HCT116 (cell line): ENCODE measurements around the gene PLEKHA6. TPM values are rescaled to one million over a fixed set of nuclear protein-coding genes. Genes with fewer than 3 reads are reported as not detected.

Experiments
- ATAC-seq: fragments of 200-7000 bp; cut with Tn5 transposase; 2 replicates; pipeline ENCODE4 v1.9.1; 2020; ENCODE audit warnings: mild to moderate bottlenecking, moderate library complexity
- BruUV-seq: library from RNA; stranded (reverse); fragments of 400-500 nt; replicated peaks from 2 replicates; lab custom pipeline; 2021; lab: Mats Ljungman, UMichigan
- CTCF ChIA-PET: fragments of 300-600 bp; sonication (Branson Sonifier 250); formaldehyde crosslinking; loops from one replicate; lab custom pipeline; 2021; ENCODE audit warnings: antibody characterized with exemption; lab: Charles Lee
- POLR2A ChIA-PET: fragments of 300-600, 350-600 bp; sonication (Branson Sonifier 250); formaldehyde crosslinking; loops from one replicate; lab custom pipeline; 2021; ENCODE audit warnings: antibody characterized with exemption; lab: Charles Lee
- RAD21 ChIA-PET, 2 experiments: fragments of 300-600 bp; sonication (Branson Sonifier 250); formaldehyde crosslinking; loops; one replicate each; lab custom pipeline; 2023; ENCODE audit warnings: low total read pairs in 2 of 2; ENCODE audit not compliant: uncharacterized antibody in 2 of 2, unreplicated experiment in 2 of 2, low non-redundant PET in 1 of 2; lab: Charles Lee
- DNase-seq: peaks from one replicate; pipeline ENCODE4 v3.0.0-alpha.2; 2010; ENCODE audit warnings: low read depth, low spot score
- H2AFZ ChIP-seq: fragments of 200-600 bp; shearing (Covaris generic), sonication (generic); 2 replicates; pipeline ENCODE4 v1.6.1; 2017; ENCODE audit warnings: low read depth, mixed run types, mixed read lengths, antibody characterized with exemption, low read length; ENCODE audit not compliant: poor library complexity, severe bottlenecking
- H3K27ac ChIP-seq: 2 replicates; pipeline ENCODE4 v1.5.1; 2012; ENCODE audit warnings: low read depth, low read length
- H3K27me3 ChIP-seq: fragments of 200-600 bp; sonication (generic); 2 replicates; pipeline ENCODE4 v1.6.1; 2016; ENCODE audit warnings: mixed run types, low read length, mixed read lengths; ENCODE audit not compliant: insufficient read depth
- H3K36me3 ChIP-seq, 2 experiments: fragments of 200-500 bp in 1 of 2; fragments of 200-600 bp in 1 of 2; sonication (Bioruptor generic) in 1 of 2; sonication (generic) in 1 of 2; 2 replicates each; pipeline versions ENCODE4 v1.5.1 to v1.6.1; 2014 to 2016; ENCODE audit warnings: low read length in 2 of 2, inconsistent platforms in 1 of 2, mixed read lengths in 1 of 2, mixed run types in 1 of 2; ENCODE audit not compliant: insufficient read depth in 2 of 2, control insufficient read depth in 1 of 2
- H3K4me1 ChIP-seq, 2 experiments: fragments of 200-600 bp in 1 of 2; sonication (generic) in 1 of 2; 2 replicates each; pipeline versions ENCODE4 v1.5.1 to v1.6.1; 2012 to 2017; ENCODE audit warnings: low read length in 2 of 2, inconsistent platforms in 1 of 2, mild to moderate bottlenecking in 1 of 2, mixed read lengths in 1 of 2, mixed run types in 1 of 2, moderate library complexity in 1 of 2; ENCODE audit not compliant: insufficient read depth in 2 of 2, control insufficient read depth in 1 of 2
- H3K4me2 ChIP-seq: fragments of 200-600 bp; sonication (generic); 2 replicates; pipeline ENCODE4 v1.6.1; 2017; ENCODE audit warnings: mixed run types, low read length, mixed read lengths
- H3K4me3 ChIP-seq, 2 experiments: fragments of 200-600 bp in 1 of 2; sonication (generic) in 1 of 2; replicated peaks in 1 of 2; 2 replicates each; pipeline ENCODE4 v1.5.1; 2011 to 2016; ENCODE audit warnings: low read length in 2 of 2, control low read depth in 1 of 2, low read depth in 1 of 2, mild to moderate bottlenecking in 1 of 2, mixed read lengths in 1 of 2, mixed run types in 1 of 2
- H3K79me2 ChIP-seq: fragments of 200-600 bp; sonication (generic); 2 replicates; pipeline ENCODE4 v1.6.1; 2017; ENCODE audit warnings: mild to moderate bottlenecking, mixed run types, low read length, moderate library complexity, mixed read lengths; ENCODE audit not compliant: insufficient read depth
- H3K9ac ChIP-seq: fragments of 200-600 bp; sonication (generic); 2 replicates; pipeline ENCODE4 v1.6.1; 2016; ENCODE audit warnings: low read length, mixed read lengths
- H3K9me2 ChIP-seq: fragments of 200-600 bp; sonication (generic), shearing (Covaris generic); 2 replicates; pipeline ENCODE4 v1.6.1; 2017; ENCODE audit warnings: mixed run types, mild to moderate bottlenecking, moderate library complexity; ENCODE audit not compliant: insufficient read depth
- H3K9me3 ChIP-seq, 2 experiments: fragments of 200-500 bp in 1 of 2; fragments of 200-600 bp in 1 of 2; sonication (Bioruptor generic) in 1 of 2; sonication (generic) in 1 of 2; 2 replicates each; pipeline ENCODE4 v1.6.1; 2014 to 2017; ENCODE audit warnings: low read length in 2 of 2, mixed read lengths in 2 of 2, inconsistent platforms in 1 of 2, low read depth in 1 of 2, mild to moderate bottlenecking in 1 of 2, mixed run types in 1 of 2, moderate library complexity in 1 of 2; ENCODE audit not compliant: control insufficient read depth in 1 of 2, insufficient read depth in 1 of 2
- H4K20me1 ChIP-seq: fragments of 200-600 bp; sonication (generic), shearing (Covaris generic); 2 replicates; pipeline ENCODE4 v1.6.1; 2017; ENCODE audit warnings: mixed run types, mild to moderate bottlenecking, moderate library complexity; ENCODE audit not compliant: insufficient read depth
- CEBPB ChIP-seq: IDR thresholded peaks from 2 replicates; pipeline ENCODE4 v1.6.1; 2012; ENCODE audit warnings: low read depth
- EGR1 ChIP-seq: IDR thresholded peaks from 2 replicates; pipeline ENCODE4 v1.6.1; 2012; ENCODE audit warnings: low read depth
- ELF1 ChIP-seq: IDR thresholded peaks from 2 replicates; pipeline ENCODE4 v1.6.1; 2012; ENCODE audit warnings: low read depth, borderline replicate concordance
- EZH2 ChIP-seq: fragments of 200-600 bp; sonication (generic); IDR thresholded peaks from 2 replicates; pipeline ENCODE4 v1.6.1; 2017; ENCODE audit warnings: antibody characterized with exemption, mixed run types
- EZH2phosphoT487 ChIP-seq: fragments of 200-600 bp; IDR thresholded peaks from 2 replicates; pipeline ENCODE4 v1.6.1; 2018; ENCODE audit warnings: antibody characterized with exemption, borderline replicate concordance
- FOSL1 ChIP-seq: IDR thresholded peaks from 2 replicates; pipeline ENCODE4 v1.6.1; 2012; ENCODE audit warnings: low read depth
- JUND ChIP-seq: IDR thresholded peaks from 2 replicates; pipeline ENCODE4 v1.6.1; 2012
- MAX ChIP-seq: IDR thresholded peaks from 2 replicates; pipeline ENCODE4 v1.6.1; 2012
- POLR2A ChIP-seq: IDR thresholded peaks from 2 replicates; pipeline ENCODE4 v1.7.0; 2011; ENCODE audit warnings: borderline replicate concordance; ENCODE audit not compliant: insufficient read depth, insufficient read length; ENCODE audit errors: extremely low read depth
- RAD21 ChIP-seq: IDR thresholded peaks from 2 replicates; pipeline ENCODE4 v1.6.1; 2012; ENCODE audit warnings: low read depth, mild to moderate bottlenecking
- TCF7L2 ChIP-seq: IDR thresholded peaks from 2 replicates; pipeline ENCODE4 v1.7.0; 2011; ENCODE audit warnings: borderline replicate concordance, inconsistent platforms; ENCODE audit not compliant: insufficient read depth, insufficient read length; ENCODE audit errors: extremely low read depth
- YY1 ChIP-seq: IDR thresholded peaks from 2 replicates; pipeline ENCODE4 v1.6.1; 2011; ENCODE audit warnings: low read length, low read depth, moderate library complexity, mild to moderate bottlenecking; ENCODE audit not compliant: insufficient replicate concordance; ENCODE audit errors: extremely low read depth
- ZBTB33 ChIP-seq: IDR thresholded peaks from 2 replicates; pipeline ENCODE4 v1.6.1; 2011; ENCODE audit warnings: mild to moderate bottlenecking, low read length, moderate library complexity; ENCODE audit not compliant: insufficient replicate concordance; ENCODE audit errors: extremely low read depth
- intact Hi-C: fragments of 100-400 bp; cut with micrococcal nuclease; formaldehyde crosslinking; loops from 2 replicates; pipeline ENCODE4 v1.10.0; 2022
- total RNA-seq: library from RNA; stranded (reverse); gene quantifications from one replicate; pipeline ENCODE4 v1.2.1, GENCODE V29; 2021; ENCODE audit not compliant: unreplicated experiment

PLEKHA6 gene
- total RNA-seq, 1 experiment from 2014 or later: 13.1 TPM

- H2AFZ ChIP-seq: no peak overlapping the region
- peaks cover 19 to 43% of the 10 kb centered on the region in 2 experiments for H3K4me1 ChIP-seq
- RAD21 ChIA-PET: no interaction called here
- POLR2A ChIA-PET: no interaction called here
- TF ChIP-seq EZH2phosphoT487 (no peak), POLR2A (no peak), TCF7L2 (no peak), FOSL1 (no peak), MAX (no peak), RAD21 (no peak), EGR1 (no peak), CEBPB (no peak), YY1 (no peak), ELF1 (no peak)
- no peak overlapping the region for H3K4me3 ChIP-seq
- no peaks in the 10 kb centered on the region for H4K20me1 ChIP-seq
- ATAC-seq: no peak
- no peaks in the 10 kb centered on the region for H3K9me3 ChIP-seq
- H3K9me2 ChIP-seq: no peaks in the 10 kb centered on the region
- intact Hi-C loops: no loop called here
- H3K4me2 ChIP-seq: no peak overlapping the region
- no peaks in the 10 kb centered on the region for H3K79me2 ChIP-seq
- H3K27me3 ChIP-seq: no peaks in the 10 kb centered on the region
- CTCF ChIA-PET: interaction anchor here (1.0 kb wide), 1 partner anchor 115 kb away, joined by 3 read pairs; no protein-coding TSS in a partner anchor
- BruUV-seq: no TSS peak
- H3K36me3 ChIP-seq: no peaks in the 10 kb centered on the region
- no peak overlapping the region for H3K9ac ChIP-seq
- no peak for DNase-seq
- no peak overlapping the region for H3K27ac ChIP-seq
Observed at GRCh38 chr1:204321665-204322064, 38.1 kb downstream of the PLEKHA6 start.

GRCh38 chr1:204321051-204321450 lies 38.7 kb downstream of the PLEKHA6 start:
- BruUV-seq: no TSS peak
- Histone ChIP-seq H3K4me2 (no peak overlapping the region), H3K27me3 (no peaks in the 10 kb centered on the region), H3K9ac (no peak overlapping the region), H3K4me3 (no peak overlapping the region), H3K36me3 (no peaks in the 10 kb centered on the region), H2AFZ (no peak overlapping the region), H3K9me2 (no peaks in the 10 kb centered on the region), H3K27ac (no peak overlapping the region), H3K9me3 (no peaks in the 10 kb centered on the region), H3K4me1 (peaks cover 19 to 43% of the 10 kb centered on the region in 2 experiments), H4K20me1 (no peaks in the 10 kb centered on the region), H3K79me2 (no peaks in the 10 kb centered on the region)
- ATAC-seq (no peak), DNase-seq (no peak)
- intact Hi-C loops: no loop called here
- CTCF ChIA-PET: no interaction called here
- RAD21 ChIA-PET: no interaction called here
- POLR2A ChIA-PET: no interaction called here
- TF ChIP-seq EZH2phosphoT487: no peak
- no peak for TF ChIP-seq JUND
- TF ChIP-seq FOSL1: no peak
- TF ChIP-seq ZBTB33: no peak
- TF ChIP-seq EZH2: no peak
- TF ChIP-seq EGR1: no peak
